Skeletal muscle satellite cell (primary cell): ENCODE measurements around the gene GOLGA6L22. TPM values are rescaled to one million over a fixed set of nuclear protein-coding genes. Genes with fewer than 3 reads are reported as not detected.
A peak's percentile ranks its signal among the peaks of the same experiment; 100 is the strongest.
"Not testable (repeated sequence)": the region's sequence is repeated elsewhere in the genome, so short reads cannot be mapped to it uniquely, and the experiment has no call there.

Experiments used
- H3K27me3 ChIP-seq: 2 replicates; pipeline ENCODE4 v1.7.0; 2013; ENCODE audit warnings: low read length; ENCODE audit not compliant: control insufficient read depth, insufficient read depth
- H3K36me3 ChIP-seq: 2 replicates; pipeline ENCODE4 v1.7.0; 2013; ENCODE audit warnings: mild to moderate bottlenecking, control low read depth, low read length; ENCODE audit not compliant: insufficient read depth
- H3K4me1 ChIP-seq: 2 replicates; pipeline ENCODE4 v1.7.0; 2013; ENCODE audit warnings: low read length; ENCODE audit not compliant: control insufficient read depth, insufficient read depth
- H3K4me2 ChIP-seq: 2 replicates; pipeline ENCODE4 v1.7.0; 2013; ENCODE audit warnings: mild to moderate bottlenecking, low read length
- H3K4me3 ChIP-seq: 2 replicates; pipeline ENCODE4 v1.7.0; 2013; ENCODE audit warnings: low read length
- H3K9ac ChIP-seq: 2 replicates; pipeline ENCODE4 v1.7.0; 2013; ENCODE audit warnings: mild to moderate bottlenecking, low read depth, low read length, moderate library complexity
- H3K9me3 ChIP-seq: replicated peaks from 2 replicates; pipeline ENCODE4 v1.7.0; 2013; ENCODE audit warnings: mild to moderate bottlenecking, control low read depth, low read length
- total RNA-seq: library from RNA; depleted of rRNA; stranded (reverse); fragments of >200 nt; gene quantifications from 2 replicates; pipeline ENCODE4 v1.2.3, GENCODE V29; 2012; rRNA removed

Gene GOLGA6L22
- not detected in 2 replicates for total RNA-seq

GRCh38 chr15:22458603-22459002 is at the start of gene GOLGA6L22:
Gene GOLGA6L22 (plus strand): TSS chr15:22458903. CDS start chr15:22458994, 91 bp downstream.
- not testable (repeated sequence) for H3K9me3 ChIP-seq, H3K36me3 ChIP-seq, H3K4me1 ChIP-seq, H3K27me3 ChIP-seq, H3K9ac ChIP-seq, H3K4me3 ChIP-seq, H3K4me2 ChIP-seq

GRCh38 chr15:22417288-22417687 is 41.4 kb upstream of the GOLGA6L22 start:
- H3K36me3 ChIP-seq, H3K4me2 ChIP-seq, H3K4me3 ChIP-seq, H3K4me1 ChIP-seq, H3K9me3 ChIP-seq, H3K9ac ChIP-seq, H3K27me3 ChIP-seq: not testable (repeated sequence)

- H3K4me3 ChIP-seq, H3K9me3 ChIP-seq, H3K4me2 ChIP-seq, H3K27me3 ChIP-seq, H3K9ac ChIP-seq, H3K36me3 ChIP-seq, H3K4me1 ChIP-seq: not testable (repeated sequence)
These were observed 40.9 kb upstream of the GOLGA6L22 start for GRCh38 chr15:22417795-22418194.

DNA sequence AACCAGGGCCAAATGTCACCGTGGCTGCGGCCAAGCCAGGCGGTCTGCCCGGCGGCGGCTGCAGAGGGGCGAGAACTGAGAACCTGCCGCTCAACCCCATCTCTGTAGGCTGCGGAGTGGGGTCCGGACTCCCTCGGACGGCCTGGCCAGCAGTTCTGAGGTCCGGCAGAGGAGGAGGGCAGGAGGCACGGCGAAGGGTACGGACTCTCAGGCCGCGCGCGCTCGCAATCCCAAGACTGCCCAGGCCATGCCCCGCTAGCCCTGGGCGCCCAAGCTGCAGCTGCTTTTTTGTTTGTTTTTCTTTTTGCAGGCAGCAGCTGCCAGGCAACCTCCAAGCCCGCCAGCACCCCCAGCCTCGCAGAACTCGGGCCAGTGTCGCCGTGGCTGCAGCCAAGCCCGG is 40.5 kb upstream of the GOLGA6L22 start:
- not testable (repeated sequence) for H3K4me1 ChIP-seq, H3K4me3 ChIP-seq, H3K9me3 ChIP-seq, H3K9ac ChIP-seq, H3K36me3 ChIP-seq, H3K4me2 ChIP-seq, H3K27me3 ChIP-seq

- not testable (repeated sequence) for H3K36me3 ChIP-seq, H3K4me1 ChIP-seq, H3K27me3 ChIP-seq, H3K9ac ChIP-seq, H3K4me3 ChIP-seq, H3K9me3 ChIP-seq, H3K4me2 ChIP-seq
These were observed 40.0 kb upstream of the GOLGA6L22 start for GRCh38 chr15:22418666-22419065.

- H3K4me3 ChIP-seq, H3K9me3 ChIP-seq, H3K4me1 ChIP-seq, H3K4me2 ChIP-seq, H3K27me3 ChIP-seq, H3K36me3 ChIP-seq, H3K9ac ChIP-seq: not testable (repeated sequence)
These were observed 38.4 kb upstream of the GOLGA6L22 start for GRCh38 chr15:22420340-22420739.

DNA sequence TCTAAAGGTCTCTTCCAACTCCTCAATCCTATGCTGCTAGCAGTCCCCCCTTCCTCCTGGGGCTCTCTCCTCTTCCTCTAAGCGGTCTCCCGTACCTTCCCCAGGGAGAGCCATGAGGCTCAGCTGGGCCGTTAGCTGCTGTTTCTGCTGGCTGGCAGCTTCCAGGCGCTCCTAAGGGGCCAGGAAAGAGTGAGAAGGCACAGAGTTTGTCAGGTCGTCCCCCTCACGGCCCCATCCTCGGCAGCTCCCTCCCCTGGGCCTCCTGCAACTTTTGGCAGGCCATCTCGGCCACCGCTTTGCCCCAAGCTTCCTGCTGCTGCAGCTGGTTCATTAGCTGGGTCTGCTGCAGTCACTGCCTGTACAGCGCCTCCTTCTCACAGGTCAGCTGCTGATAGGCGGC is 29.3 kb upstream of the GOLGA6L22 start:
- not testable (repeated sequence) for H3K4me2 ChIP-seq, H3K9ac ChIP-seq, H3K36me3 ChIP-seq, H3K27me3 ChIP-seq, H3K9me3 ChIP-seq, H3K4me3 ChIP-seq, H3K4me1 ChIP-seq

- not testable (repeated sequence) for H3K4me3 ChIP-seq, H3K9me3 ChIP-seq, H3K36me3 ChIP-seq, H3K27me3 ChIP-seq, H3K4me1 ChIP-seq, H3K4me2 ChIP-seq, H3K9ac ChIP-seq
These were observed 27.0 kb upstream of the GOLGA6L22 start for GRCh38 chr15:22431687-22432086.

DNA sequence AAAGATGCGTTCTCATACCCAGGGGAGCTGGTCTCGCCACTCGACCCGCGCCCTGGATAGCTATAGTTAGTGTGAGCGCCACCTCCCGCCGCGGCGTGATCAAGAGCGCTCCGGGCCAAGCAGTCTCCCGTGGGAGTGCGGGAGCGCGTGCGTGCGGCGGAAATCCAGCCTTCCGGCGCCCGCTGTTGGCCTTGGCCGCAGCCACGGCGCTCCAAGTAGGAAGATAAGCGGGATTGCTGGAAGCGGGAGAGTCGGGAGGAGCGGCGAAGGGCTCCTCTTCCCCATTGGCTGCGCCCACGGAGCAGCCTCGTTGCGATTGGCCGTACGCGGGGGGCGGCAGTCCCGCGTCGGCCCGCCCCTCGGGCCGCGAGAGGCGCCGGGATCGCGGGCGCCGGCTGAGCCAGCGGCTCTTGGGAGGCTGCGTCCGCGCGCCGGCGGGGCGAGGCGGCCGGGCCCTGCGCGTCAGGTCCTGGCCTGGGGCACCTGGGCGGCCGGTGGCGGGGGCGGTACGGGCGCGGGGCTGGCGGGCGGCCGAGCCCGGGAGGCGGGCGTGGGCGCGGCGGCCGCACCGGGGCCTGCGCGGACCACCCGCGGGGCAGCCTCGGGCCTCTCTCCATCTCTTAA is 35.9 kb downstream of the GOLGA6L22 start:
- H3K4me1 ChIP-seq, H3K36me3 ChIP-seq, H3K27me3 ChIP-seq, H3K9me3 ChIP-seq: not testable (repeated sequence)
- peak overlapping the region; percentile 71 for H3K4me2 ChIP-seq
- H3K4me3 ChIP-seq = peak overlapping the region; percentile 60
- peak overlapping the region; percentile 45 for H3K9ac ChIP-seq

- not testable (repeated sequence) for H3K36me3 ChIP-seq, H3K4me2 ChIP-seq, H3K4me1 ChIP-seq, H3K9ac ChIP-seq, H3K4me3 ChIP-seq, H3K9me3 ChIP-seq, H3K27me3 ChIP-seq
These were observed 38.5 kb downstream of the GOLGA6L22 start for GRCh38 chr15:22497200-22497599.

DNA sequence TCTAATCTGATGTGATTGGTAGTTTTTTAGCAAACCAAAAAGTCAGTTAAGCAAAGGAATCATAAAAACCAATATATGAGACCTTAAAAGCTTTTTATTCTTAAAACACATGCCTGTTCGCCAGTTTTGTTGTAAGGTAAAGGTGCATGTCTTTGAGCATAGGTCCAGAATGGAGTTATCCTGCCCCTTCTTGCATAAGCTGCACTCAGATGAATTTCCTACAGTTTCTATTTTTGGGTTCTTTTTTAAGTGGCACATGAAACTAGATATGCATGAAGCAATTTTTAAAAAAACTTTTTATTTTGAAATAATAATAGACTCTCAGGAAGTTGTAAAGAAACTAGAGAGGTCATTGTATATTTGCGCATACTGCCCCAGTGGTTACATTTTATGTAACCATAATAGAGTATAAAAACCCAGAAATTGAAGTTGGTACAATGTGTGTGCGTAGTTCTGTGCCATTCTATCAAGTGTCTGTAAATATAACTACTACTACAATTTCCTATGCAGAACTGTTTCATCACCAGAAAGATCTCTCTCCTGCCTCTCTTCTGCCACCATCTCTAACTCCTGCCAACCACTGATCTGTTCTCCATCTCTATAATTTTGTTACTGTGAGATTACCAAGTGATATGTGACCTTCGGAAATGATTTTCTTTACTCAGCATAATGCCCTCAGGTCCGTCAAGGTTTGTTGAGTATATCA is 39.7 kb downstream of the GOLGA6L22 start:
- H3K9me3 ChIP-seq, H3K36me3 ChIP-seq, H3K4me3 ChIP-seq: not testable (repeated sequence)

GRCh38 chr15:22502272-22502671 is 43.6 kb downstream of the GOLGA6L22 start:
- not testable (repeated sequence) for H3K36me3 ChIP-seq, H3K4me1 ChIP-seq, H3K9me3 ChIP-seq, H3K9ac ChIP-seq, H3K4me3 ChIP-seq, H3K4me2 ChIP-seq, H3K27me3 ChIP-seq

More for the DNA sequence above, 39.7 kb downstream of the GOLGA6L22 start:
- H3K4me2 ChIP-seq, H3K9ac ChIP-seq, H3K4me1 ChIP-seq, H3K27me3 ChIP-seq: not testable (repeated sequence)
